ENCODE results near the gene STAT5B. TPM values are rescaled to one million over a fixed set of nuclear protein-coding genes. Genes with fewer than 3 reads are reported as not detected.

Gene STAT5B
- total RNA-seq, 4 donors from 2014 or later = 57.6 to 72.6 (median 63.3) TPM

DNA sequence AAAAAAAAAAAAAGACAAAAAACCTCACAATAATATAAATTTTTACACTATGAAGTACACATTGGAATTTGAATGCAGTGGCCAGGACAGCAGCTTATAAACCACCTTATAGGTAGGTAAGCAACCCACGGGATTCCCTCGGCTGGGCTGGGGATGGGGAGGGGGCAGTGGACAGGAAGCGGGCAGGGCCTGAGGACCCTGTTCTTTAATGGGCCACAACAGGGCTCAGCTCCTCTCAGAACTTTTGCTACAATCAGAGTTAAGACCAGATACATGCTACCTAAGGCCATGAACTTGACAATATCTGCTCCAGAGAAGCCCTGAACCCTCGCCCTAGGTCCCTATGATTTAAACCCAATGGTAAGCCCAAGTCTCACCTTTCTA, 37.2 kb upstream of the STAT5B start:
- DNase-seq = no peak
- H3K4me3 ChIP-seq (replicated peaks in 1 of 3) = no peak overlapping the region
- 91 to 92% methylated on average over 4 of the region's 4 CpGs for WGBS, 2 donors
- H3K27me3 ChIP-seq = no peaks in the 10 kb centered on the region
- H3K36me3 ChIP-seq = peaks cover 32 to 39% of the 10 kb centered on the region in 2 donors
- H3K9me3 ChIP-seq = no peaks in the 10 kb centered on the region
- peaks cover 19 to 26% of the 10 kb centered on the region in 2 donors for H3K4me1 ChIP-seq
- intact Hi-C loops (cut with DNase I) = no loop called here
- TF ChIP-seq, protein P1, sequence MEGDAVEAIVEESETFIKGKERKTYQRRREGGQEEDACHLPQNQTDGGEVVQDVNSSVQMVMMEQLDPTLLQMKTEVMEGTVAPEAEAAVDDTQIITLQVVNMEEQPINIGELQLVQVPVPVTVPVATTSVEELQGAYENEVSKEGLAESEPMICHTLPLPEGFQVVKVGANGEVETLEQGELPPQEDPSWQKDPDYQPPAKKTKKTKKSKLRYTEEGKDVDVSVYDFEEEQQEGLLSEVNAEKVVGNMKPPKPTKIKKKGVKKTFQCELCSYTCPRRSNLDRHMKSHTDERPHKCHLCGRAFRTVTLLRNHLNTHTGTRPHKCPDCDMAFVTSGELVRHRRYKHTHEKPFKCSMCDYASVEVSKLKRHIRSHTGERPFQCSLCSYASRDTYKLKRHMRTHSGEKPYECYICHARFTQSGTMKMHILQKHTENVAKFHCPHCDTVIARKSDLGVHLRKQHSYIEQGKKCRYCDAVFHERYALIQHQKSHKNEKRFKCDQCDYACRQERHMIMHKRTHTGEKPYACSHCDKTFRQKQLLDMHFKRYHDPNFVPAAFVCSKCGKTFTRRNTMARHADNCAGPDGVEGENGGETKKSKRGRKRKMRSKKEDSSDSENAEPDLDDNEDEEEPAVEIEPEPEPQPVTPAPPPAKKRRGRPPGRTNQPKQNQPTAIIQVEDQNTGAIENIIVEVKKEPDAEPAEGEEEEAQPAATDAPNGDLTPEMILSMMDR (IDR thresholded peaks at IDR 0.05) = no peak
- TF ChIP-seq POLR2A (IDR thresholded peaks at IDR 0.05) = no peak
- no peak overlapping the region for H3K27ac ChIP-seq

DNA sequence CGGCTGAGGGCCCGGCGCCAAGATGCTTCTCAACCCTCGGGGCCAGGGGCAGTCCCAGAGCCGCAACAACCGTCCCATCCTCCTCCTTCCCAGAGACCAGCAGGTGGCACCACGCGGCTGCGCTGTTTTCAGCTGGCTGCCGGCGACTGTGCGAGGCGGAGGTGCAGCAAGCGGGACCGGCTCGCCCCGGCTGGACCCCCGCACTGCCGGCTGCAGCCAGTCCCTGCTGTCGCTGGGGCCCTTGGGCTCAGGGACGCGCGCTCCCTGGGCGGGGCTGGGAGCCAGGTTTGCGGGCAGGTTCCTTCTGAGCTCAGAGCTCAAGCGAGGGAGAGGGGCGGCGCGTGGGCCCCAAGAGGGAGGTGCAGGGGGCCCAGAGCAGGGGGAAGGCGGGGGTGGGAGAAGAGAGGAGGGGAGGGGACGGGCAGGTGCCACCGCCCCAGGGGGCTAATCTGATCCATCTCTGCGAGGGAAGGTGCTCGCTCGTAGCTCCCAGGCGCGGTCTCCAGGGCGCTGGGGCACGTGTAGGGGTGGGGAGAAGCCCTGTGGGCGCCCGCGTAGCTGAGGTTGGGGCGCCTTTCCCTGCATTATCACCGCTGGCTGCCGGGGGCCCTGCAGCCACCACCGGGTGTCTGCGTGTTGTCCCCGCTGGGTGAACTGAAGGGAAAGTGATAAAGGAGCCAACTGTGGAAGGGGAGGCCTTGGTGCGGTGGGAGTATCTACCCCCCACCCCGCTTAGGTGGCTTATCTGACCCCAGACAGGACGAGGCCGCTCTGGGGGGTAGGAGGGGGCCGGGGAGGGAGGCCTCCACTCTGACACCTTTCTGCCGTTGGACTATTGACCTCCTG, 36.3 kb upstream of the STAT5B start:
- peak; percentile 95 to 97 for DNase-seq
- H3K27ac ChIP-seq = peak overlapping the region; percentile 85 to 96 (median 91)
- H3K36me3 ChIP-seq = peaks cover 30 to 31% of the 10 kb centered on the region in 2 donors
- H3K4me1 ChIP-seq = peaks cover 19 to 26% of the 10 kb centered on the region in 2 donors
- no peak overlapping the region for H3K4me3 ChIP-seq (replicated peaks in 1 of 3)
- peak in 1 of 2 donors; percentile 30 for TF ChIP-seq POLR2A (IDR thresholded peaks at IDR 0.05)
- TF ChIP-seq, protein P1 (IDR thresholded peaks at IDR 0.05) = peak in 5 of 6 experiments; percentile 52 to 73 (median 61)
- H3K9me3 ChIP-seq = no peaks in the 10 kb centered on the region
- WGBS, 2 donors = 31 to 35% methylated on average over 28 to 38 of the region's 54 CpGs
- H3K27me3 ChIP-seq = no peaks in the 10 kb centered on the region
- intact Hi-C loops (cut with DNase I) = no loop called here

DNA sequence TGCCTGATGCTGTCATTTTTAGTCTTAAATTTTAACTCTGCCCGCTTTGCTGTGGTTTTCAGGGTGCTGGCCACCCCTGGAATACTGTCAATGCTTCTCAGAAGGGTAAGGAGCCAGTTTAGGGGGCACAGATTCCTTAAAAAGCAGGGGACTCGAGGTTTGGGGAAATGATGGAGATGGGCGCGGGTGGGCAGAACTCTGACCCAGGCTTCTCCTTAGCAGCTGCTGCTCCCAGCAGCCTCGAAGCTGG, 35.8 kb upstream of the STAT5B start:
- WGBS, 2 donors = 25 to 34% methylated on average over 5 of the region's 5 CpGs
- DNase-seq = no peak
- peaks cover 26 to 30% of the 10 kb centered on the region in 2 donors for H3K36me3 ChIP-seq
- no peak overlapping the region for H3K4me3 ChIP-seq (replicated peaks in 1 of 3)
- peaks cover 19 to 26% of the 10 kb centered on the region in 2 donors for H3K4me1 ChIP-seq
- H3K27ac ChIP-seq = peak overlapping the region; percentile 85 to 96 (median 91)
- TF ChIP-seq, protein P1 (IDR thresholded peaks at IDR 0.05) = no peak
- H3K27me3 ChIP-seq = no peaks in the 10 kb centered on the region
- intact Hi-C loops (cut with DNase I) = no loop called here
- H3K9me3 ChIP-seq = no peaks in the 10 kb centered on the region

DNA sequence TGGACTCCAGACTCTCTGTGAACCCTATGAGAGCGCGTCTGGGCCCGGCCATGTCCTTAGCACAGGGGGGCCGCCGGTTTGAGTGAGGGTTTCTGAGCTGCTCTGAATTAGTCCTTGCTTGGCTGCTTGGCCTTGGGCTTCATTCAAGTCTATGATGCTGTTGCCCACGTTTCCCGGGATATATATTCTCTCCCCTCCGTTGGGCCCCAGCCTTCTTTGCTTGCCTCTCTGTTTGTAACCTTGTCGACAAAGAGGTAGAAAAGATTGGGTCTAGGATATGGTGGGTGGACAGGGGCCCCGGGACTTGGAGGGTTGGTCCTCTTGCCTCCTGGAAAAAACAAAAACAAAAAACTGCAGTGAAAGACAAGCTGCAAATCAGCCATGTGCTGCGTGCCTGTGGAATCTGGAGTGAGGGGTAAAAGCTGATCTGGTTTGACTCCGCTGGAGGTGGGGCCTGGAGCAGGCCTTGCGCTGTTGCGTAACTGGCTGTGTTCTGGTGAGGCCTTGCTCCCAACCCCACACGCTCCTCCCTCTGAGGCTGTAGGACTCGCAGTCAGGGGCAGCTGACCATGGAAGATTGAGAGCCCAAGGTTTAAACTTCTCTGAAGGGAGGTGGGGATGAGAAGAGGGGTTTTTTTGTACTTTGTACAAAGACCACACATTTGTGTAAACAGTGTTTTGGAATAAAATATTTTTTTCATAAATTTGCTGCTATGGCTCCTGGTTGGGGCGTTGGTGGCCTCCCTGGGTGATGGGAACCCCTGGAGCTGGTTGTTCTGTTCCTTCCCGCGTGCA, 35.2 kb upstream of the STAT5B start:
- Histone ChIP-seq H3K4me3 (replicated peaks in 1 of 3) (no peak overlapping the region), H3K4me1 (peaks cover 19 to 26% of the 10 kb centered on the region in 2 donors), H3K9me3 (no peaks in the 10 kb centered on the region), H3K27ac (peak overlapping the region; percentile 85 to 96 (median 91)), H3K27me3 (no peaks in the 10 kb centered on the region), H3K36me3 (peaks cover 21 to 25% of the 10 kb centered on the region in 2 donors)
- intact Hi-C loops (cut with DNase I) = no loop called here
- WGBS, 2 donors = 37 to 41% methylated on average over 19 of the region's 19 CpGs
- DNase-seq = peak; percentile 98
- TF ChIP-seq POLR2A (IDR thresholded peaks at IDR 0.05) = peak in 1 of 2 donors; percentile 67
- TF ChIP-seq, protein P1 (IDR thresholded peaks at IDR 0.05) = no peak

DNA sequence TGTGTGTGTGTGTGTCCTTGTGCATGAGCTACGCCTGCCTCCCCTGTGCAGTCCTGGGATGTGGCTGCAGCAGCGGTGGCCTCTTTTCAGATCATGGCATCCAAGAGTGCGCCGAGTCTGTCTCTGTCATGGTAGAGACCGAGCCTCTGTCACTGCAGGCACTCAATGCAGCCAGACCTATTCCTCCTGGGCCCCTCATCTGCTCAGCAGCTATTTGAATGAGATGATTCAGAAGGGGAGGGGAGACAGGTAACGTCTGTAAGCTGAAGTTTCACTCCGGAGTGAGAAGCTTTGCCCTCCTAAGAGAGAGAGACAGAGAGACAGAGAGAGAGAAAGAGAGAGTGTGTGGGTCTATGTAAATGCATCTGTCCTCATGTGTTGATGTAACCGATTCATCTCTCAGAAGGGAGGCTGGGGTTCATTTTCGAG, 34.6 kb upstream of the STAT5B start:
- H3K9me3 ChIP-seq = no peaks in the 10 kb centered on the region
- intact Hi-C loops (cut with DNase I) = no loop called here
- no peaks in the 10 kb centered on the region for H3K27me3 ChIP-seq
- H3K4me3 ChIP-seq (replicated peaks in 1 of 3) = no peak overlapping the region
- H3K27ac ChIP-seq = peak overlapping the region; percentile 85 to 96 (median 91)
- TF ChIP-seq, protein P1 (IDR thresholded peaks at IDR 0.05) = no peak
- no peak for TF ChIP-seq POLR2A (IDR thresholded peaks at IDR 0.05)
- WGBS, 2 donors = 59 to 64% methylated on average over 9 of the region's 9 CpGs
- DNase-seq = no peak
- H3K4me1 ChIP-seq = peaks cover 19 to 26% of the 10 kb centered on the region in 2 donors
- H3K36me3 ChIP-seq = peaks cover 16 to 21% of the 10 kb centered on the region in 2 donors

Measured in thyroid gland (tissue), 4 donors.